CD14-positive monocyte (primary cell): Measurements from ENCODE around the gene PSG4. TPM values are rescaled to one million over a fixed set of nuclear protein-coding genes. Genes with fewer than 3 reads are reported as not detected.
"Not testable (repeated sequence)": the region's sequence is repeated elsewhere in the genome, so short reads cannot be mapped to it uniquely, and the experiment has no call there.

Source experiments
- DNase-seq, 3 donors: peaks; one replicate each; pipeline ENCODE4 v3.0.0-alpha.2; 2011 to 2022
- H2AFZ ChIP-seq: 2 replicates; pipeline ENCODE4 v1.6.0; 2012; ENCODE audit warnings: mild to moderate bottlenecking, low read depth, low read length, inconsistent platforms; ENCODE audit not compliant: insufficient read depth, poor library complexity, severe bottlenecking
- H3K27ac ChIP-seq, 2 donors: 1 replicate in 1 of 2; 2 replicates in 1 of 2; pipeline ENCODE4 v1.5.1; 2012 to 2013; ENCODE audit warnings: low read length in 2 of 2, control low read depth in 1 of 2, inconsistent platforms in 1 of 2, low read depth in 1 of 2, mild to moderate bottlenecking in 1 of 2
- H3K27me3 ChIP-seq, 2 donors: one replicate each; pipeline versions ENCODE4 v1.6.0 to v1.6.1; 2011 to 2013; ENCODE audit warnings: low read length in 2 of 2; ENCODE audit not compliant: control insufficient read depth in 2 of 2, insufficient read depth in 2 of 2
- H3K36me3 ChIP-seq, 2 donors: replicated peaks in 1 of 2; 1 replicate in 1 of 2; 2 replicates in 1 of 2; pipeline versions ENCODE4 v1.5.1 to v1.6.1; 2012 to 2013; ENCODE audit warnings: low read length in 2 of 2, control low read depth in 1 of 2, inconsistent platforms in 1 of 2, mild to moderate bottlenecking in 1 of 2; ENCODE audit not compliant: insufficient read depth in 2 of 2, control insufficient read depth in 1 of 2
- H3K4me1 ChIP-seq, 2 donors: 1 replicate in 1 of 2; 2 replicates in 1 of 2; pipeline versions ENCODE4 v1.5.1 to v1.6.1; 2012 to 2013; ENCODE audit warnings: low read length in 2 of 2, control low read depth in 1 of 2, inconsistent platforms in 1 of 2, mild to moderate bottlenecking in 1 of 2, moderate library complexity in 1 of 2; ENCODE audit not compliant: insufficient read depth in 2 of 2, control insufficient read depth in 1 of 2
- H3K4me2 ChIP-seq: replicated peaks from 2 replicates; pipeline ENCODE3; 2012; ENCODE audit warnings: low read length, moderate library complexity, mild to moderate bottlenecking; ENCODE audit not compliant: poor library complexity, severe bottlenecking; ENCODE audit errors: extremely low read depth
- H3K4me3 ChIP-seq, 3 experiments: fragments of 200-600 bp in 1 of 3; sonication (generic) in 1 of 3; replicated peaks in 1 of 3; 1 replicate in 2 of 3; 2 replicates in 1 of 3; pipeline ENCODE4 v1.5.1; 2011 to 2013; ENCODE audit warnings: low read length in 3 of 3, mild to moderate bottlenecking in 3 of 3, control low read depth in 2 of 3, low read depth in 2 of 3, inconsistent platforms in 1 of 3, moderate library complexity in 1 of 3
- H3K79me2 ChIP-seq: 2 replicates; pipeline ENCODE4 v1.6.0; 2012; ENCODE audit warnings: mild to moderate bottlenecking, control low read depth, inconsistent platforms, low read length, moderate library complexity; ENCODE audit not compliant: insufficient read depth
- H3K9ac ChIP-seq: 2 replicates; pipeline ENCODE4 v1.6.0; 2017; ENCODE audit warnings: low read length, mild to moderate bottlenecking; ENCODE audit not compliant: insufficient read depth, poor library complexity, severe bottlenecking
- H3K9me3 ChIP-seq, 2 donors: replicated peaks in 1 of 2; 1 replicate in 1 of 2; 2 replicates in 1 of 2; pipeline versions ENCODE4 v1.5.1 to v1.6.1; 2012 to 2013; ENCODE audit warnings: low read length in 2 of 2, control low read depth in 1 of 2; ENCODE audit not compliant: control insufficient read depth in 1 of 2, insufficient read depth in 1 of 2
- H4K20me1 ChIP-seq: 2 replicates; pipeline ENCODE4 v1.6.0; 2012; ENCODE audit warnings: mild to moderate bottlenecking, low read length, control low read depth, moderate library complexity; ENCODE audit not compliant: insufficient read depth
- H3K27ac Mint-ChIP-seq, 7 donors: one replicate each; pipeline ENCODE4 v1.8.0; 2020; ENCODE audit warnings: mild to moderate bottlenecking in 7 of 7, mixed read lengths in 7 of 7, moderate library complexity in 6 of 7, inconsistent platforms in 2 of 7
- H3K27me3 Mint-ChIP-seq, 3 donors: one replicate each; pipeline ENCODE4 v1.8.0; 2021 to 2022; ENCODE audit warnings: low read depth in 3 of 3, mild to moderate bottlenecking in 3 of 3, mixed read lengths in 3 of 3, moderate library complexity in 3 of 3, inconsistent platforms in 1 of 3
- H3K36me3 Mint-ChIP-seq, 2 donors: one replicate each; pipeline ENCODE4 v1.8.0; 2020; ENCODE audit warnings: mixed read lengths in 2 of 2, inconsistent platforms in 1 of 2, mild to moderate bottlenecking in 1 of 2
- H3K4me1 Mint-ChIP-seq: one replicate; pipeline ENCODE4 v1.8.0; 2020; ENCODE audit warnings: mild to moderate bottlenecking, mixed read lengths
- H3K4me3 Mint-ChIP-seq, 2 donors: one replicate each; pipeline ENCODE4 v1.8.0; 2020; ENCODE audit warnings: mild to moderate bottlenecking in 2 of 2, mixed read lengths in 2 of 2, moderate library complexity in 1 of 2
- H3K9me3 Mint-ChIP-seq, 7 donors: one replicate each; pipeline ENCODE4 v1.8.0; 2020 to 2022; ENCODE audit warnings: mixed read lengths in 7 of 7, mild to moderate bottlenecking in 6 of 7, moderate library complexity in 6 of 7, inconsistent platforms in 2 of 7
- WGBS: methylation state at CpG from one replicate; pipeline ENCODE4 v1.1.5; 2013; ENCODE audit warnings: missing lambda C conversion rate; ENCODE audit not compliant: insufficient coverage; 5-methylcytosine and 5-hydroxymethylcytosine counted together
- intact Hi-C, 2 donors: fragments of 100-400 bp; cut with micrococcal nuclease; formaldehyde crosslinking; loops; one replicate each; pipeline versions ENCODE4 v1.15.0 to v1.15.1; 2023
- polyA plus RNA-seq, 3 donors: library from polyadenylated mRNA; depleted of rRNA in 1 of 3; unstranded in 2 of 3; stranded (reverse) in 1 of 3; fragments of 300-500 nt in 2 of 3; fragments of >200 nt in 1 of 3; fragmentation: Illumina TruSeq in 2 of 3; gene quantifications; 1 replicate in 2 of 3; 2 replicates in 1 of 3; pipeline ENCODE4 v1.2.3, GENCODE V29; 2012 to 2021
- TF ChIP-seq, protein P1 (sequence below): fragments of 200-600 bp; IDR thresholded peaks from one replicate; pipeline ENCODE4 v1.8.0; 2022; ENCODE audit warnings: antibody characterized with exemption, mild to moderate bottlenecking

The PSG4 gene
- polyA plus RNA-seq, 3 donors: not detected

GRCh38 chr19:43163135-43163534 is 42.3 kb downstream of the PSG4 start:
- H3K27ac ChIP-seq, H3K4me1 Mint-ChIP-seq, H3K27me3 Mint-ChIP-seq, H3K79me2 ChIP-seq, H3K27me3 ChIP-seq, H3K9me3 ChIP-seq, H3K9me3 Mint-ChIP-seq, DNase-seq, H4K20me1 ChIP-seq, H3K4me3 ChIP-seq, H3K36me3 ChIP-seq, H3K4me3 Mint-ChIP-seq, intact Hi-C loops, H3K9ac ChIP-seq, H3K4me2 ChIP-seq, H3K27ac Mint-ChIP-seq, H3K4me1 ChIP-seq, H2AFZ ChIP-seq, H3K36me3 Mint-ChIP-seq: not testable (repeated sequence)
- no CpG with 5 or more reads among the region's 3 CpGs for WGBS

DNA sequence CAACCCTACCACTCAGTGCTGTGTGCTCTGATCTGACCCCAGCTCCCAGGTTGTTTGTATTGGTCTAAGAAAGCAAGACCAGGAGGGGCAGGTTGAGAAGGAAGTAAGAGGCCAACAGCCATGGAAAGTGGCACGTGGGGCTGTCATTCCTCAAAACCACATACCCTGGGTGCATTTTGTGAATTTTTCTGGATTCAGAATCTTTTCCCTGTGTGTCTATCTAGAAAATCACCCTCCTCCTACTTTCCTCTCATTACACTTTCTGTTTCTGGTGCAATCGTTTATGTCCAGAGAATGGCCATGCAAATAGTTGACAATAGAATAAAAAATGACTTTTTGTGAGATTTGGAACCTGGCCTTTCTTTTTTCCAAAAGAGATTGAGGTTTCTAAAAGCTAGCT is 43.2 kb downstream of the PSG4 start:
- H3K4me1 Mint-ChIP-seq, H4K20me1 ChIP-seq, H3K27ac Mint-ChIP-seq, H3K27ac ChIP-seq, H3K9me3 Mint-ChIP-seq, DNase-seq, H3K36me3 ChIP-seq, H3K79me2 ChIP-seq, H3K27me3 Mint-ChIP-seq, H3K4me1 ChIP-seq, intact Hi-C loops, H3K27me3 ChIP-seq, H2AFZ ChIP-seq, H3K36me3 Mint-ChIP-seq, H3K9me3 ChIP-seq, H3K9ac ChIP-seq, H3K4me3 ChIP-seq, H3K4me3 Mint-ChIP-seq, H3K4me2 ChIP-seq: not testable (repeated sequence)
- no CpG with 5 or more reads among the region's 2 CpGs for WGBS

- intact Hi-C loops: no loop called here
- no peak overlapping the region for H3K9ac ChIP-seq
- Mint-ChIP-seq H3K27ac (no peak overlapping the region), H3K4me1 (no peaks in the 10 kb centered on the region), H3K36me3 (no peaks in the 10 kb centered on the region), H3K4me3 (no peak overlapping the region), H3K27me3 (no peaks in the 10 kb centered on the region), H3K9me3 (peaks cover 0 to 12% (median 9%) of the 10 kb centered on the region in 7 donors)
- H3K4me2 ChIP-seq: no peak overlapping the region
- no peaks in the 10 kb centered on the region for H3K36me3 ChIP-seq
- DNase-seq: no peak
- no peak overlapping the region for H3K4me3 ChIP-seq
- no peaks in the 10 kb centered on the region for H4K20me1 ChIP-seq
- H3K4me1 ChIP-seq: no peaks in the 10 kb centered on the region
- H2AFZ ChIP-seq: no peak overlapping the region
- no peak overlapping the region for H3K27ac ChIP-seq
- H3K79me2 ChIP-seq: no peaks in the 10 kb centered on the region
- no peaks in the 10 kb centered on the region for H3K27me3 ChIP-seq
- no CpG with 5 or more reads among the region's 4 CpGs for WGBS
- no peaks in the 10 kb centered on the region for H3K9me3 ChIP-seq
- TF ChIP-seq, protein P1, sequence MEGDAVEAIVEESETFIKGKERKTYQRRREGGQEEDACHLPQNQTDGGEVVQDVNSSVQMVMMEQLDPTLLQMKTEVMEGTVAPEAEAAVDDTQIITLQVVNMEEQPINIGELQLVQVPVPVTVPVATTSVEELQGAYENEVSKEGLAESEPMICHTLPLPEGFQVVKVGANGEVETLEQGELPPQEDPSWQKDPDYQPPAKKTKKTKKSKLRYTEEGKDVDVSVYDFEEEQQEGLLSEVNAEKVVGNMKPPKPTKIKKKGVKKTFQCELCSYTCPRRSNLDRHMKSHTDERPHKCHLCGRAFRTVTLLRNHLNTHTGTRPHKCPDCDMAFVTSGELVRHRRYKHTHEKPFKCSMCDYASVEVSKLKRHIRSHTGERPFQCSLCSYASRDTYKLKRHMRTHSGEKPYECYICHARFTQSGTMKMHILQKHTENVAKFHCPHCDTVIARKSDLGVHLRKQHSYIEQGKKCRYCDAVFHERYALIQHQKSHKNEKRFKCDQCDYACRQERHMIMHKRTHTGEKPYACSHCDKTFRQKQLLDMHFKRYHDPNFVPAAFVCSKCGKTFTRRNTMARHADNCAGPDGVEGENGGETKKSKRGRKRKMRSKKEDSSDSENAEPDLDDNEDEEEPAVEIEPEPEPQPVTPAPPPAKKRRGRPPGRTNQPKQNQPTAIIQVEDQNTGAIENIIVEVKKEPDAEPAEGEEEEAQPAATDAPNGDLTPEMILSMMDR: no peak
Measured at GRCh38 chr19:43152214-43152613, 53.2 kb downstream of the PSG4 start.

- H3K4me1 Mint-ChIP-seq, H2AFZ ChIP-seq, H3K4me3 ChIP-seq, H3K27me3 ChIP-seq, H3K36me3 ChIP-seq, H3K4me3 Mint-ChIP-seq, H3K4me1 ChIP-seq, intact Hi-C loops, H3K27me3 Mint-ChIP-seq, DNase-seq, H3K9me3 ChIP-seq, H4K20me1 ChIP-seq, H3K4me2 ChIP-seq, H3K27ac ChIP-seq, H3K36me3 Mint-ChIP-seq, H3K9ac ChIP-seq, H3K79me2 ChIP-seq: not testable (repeated sequence)
- H3K27ac Mint-ChIP-seq: peak overlapping the region in 1 of 7 donors; percentile 74
- WGBS: 89% methylated on average over 4 of the region's 7 CpGs
- peaks cover 3 to 22% (median 6%) of the 10 kb centered on the region in 7 donors for H3K9me3 Mint-ChIP-seq
Measured at GRCh38 chr19:43149788-43150187, 55.6 kb downstream of the PSG4 start.
